ENCODE data around the gene GRAMD2B. TPM values are rescaled to one million over a fixed set of nuclear protein-coding genes. Genes with fewer than 3 reads are reported as not detected.

The GRAMD2B gene
- total RNA-seq, 1 experiment from 2014 or later: 7.2 TPM

DNA sequence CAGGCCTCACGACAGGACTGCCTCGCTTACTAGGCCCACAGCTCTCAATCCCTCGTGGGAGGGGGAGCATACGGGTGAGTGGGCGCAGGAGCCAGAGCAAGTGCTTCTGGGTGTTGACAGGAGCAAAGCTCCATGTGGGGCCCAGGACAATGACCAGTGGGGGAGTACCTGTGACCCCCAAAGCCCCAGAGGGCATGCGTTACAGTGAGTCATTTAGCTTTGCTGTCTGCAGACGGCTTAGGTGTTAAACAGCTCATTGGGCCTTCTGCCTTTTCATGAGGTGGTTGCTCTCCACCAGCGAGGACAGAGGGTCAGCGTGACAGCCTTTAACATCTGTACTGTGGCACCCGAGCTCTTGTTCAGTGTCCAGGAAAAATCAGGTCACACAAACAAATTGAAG lies 78.2 kb downstream of the GRAMD2B start:
- no peaks in the 10 kb centered on the region for H3K9me2 ChIP-seq (ENCODE audit: insufficient read depth)
- H3K27me3 ChIP-seq (ENCODE audit: insufficient read depth, low read length): no peaks in the 10 kb centered on the region
- no peak overlapping the region for H2AFZ ChIP-seq (ENCODE audit: low read depth, low read length, poor library complexity, severe bottlenecking)
- CTCF ChIA-PET: no interaction called here
- ATAC-seq (no peak), DNase-seq (ENCODE audit: low read depth, low spot score) (no peak)
- no TSS peak for BruUV-seq (replicated peaks)
- no peaks in the 10 kb centered on the region for H3K36me3 ChIP-seq (ENCODE audit: control insufficient read depth in 1 of 2, insufficient read depth in 2 of 2, low read length in 2 of 2)
- RAD21 ChIA-PET (ENCODE audit: low non-redundant PET in 1 of 2, low total read pairs in 2 of 2, uncharacterized antibody in 2 of 2, unreplicated experiment in 2 of 2): no interaction called here
- POLR2A ChIA-PET: no interaction called here
- TF ChIP-seq EZH2phosphoT487 (IDR thresholded peaks at IDR 0.05; ENCODE audit: borderline replicate concordance): no peak
- TF ChIP-seq, protein P1, sequence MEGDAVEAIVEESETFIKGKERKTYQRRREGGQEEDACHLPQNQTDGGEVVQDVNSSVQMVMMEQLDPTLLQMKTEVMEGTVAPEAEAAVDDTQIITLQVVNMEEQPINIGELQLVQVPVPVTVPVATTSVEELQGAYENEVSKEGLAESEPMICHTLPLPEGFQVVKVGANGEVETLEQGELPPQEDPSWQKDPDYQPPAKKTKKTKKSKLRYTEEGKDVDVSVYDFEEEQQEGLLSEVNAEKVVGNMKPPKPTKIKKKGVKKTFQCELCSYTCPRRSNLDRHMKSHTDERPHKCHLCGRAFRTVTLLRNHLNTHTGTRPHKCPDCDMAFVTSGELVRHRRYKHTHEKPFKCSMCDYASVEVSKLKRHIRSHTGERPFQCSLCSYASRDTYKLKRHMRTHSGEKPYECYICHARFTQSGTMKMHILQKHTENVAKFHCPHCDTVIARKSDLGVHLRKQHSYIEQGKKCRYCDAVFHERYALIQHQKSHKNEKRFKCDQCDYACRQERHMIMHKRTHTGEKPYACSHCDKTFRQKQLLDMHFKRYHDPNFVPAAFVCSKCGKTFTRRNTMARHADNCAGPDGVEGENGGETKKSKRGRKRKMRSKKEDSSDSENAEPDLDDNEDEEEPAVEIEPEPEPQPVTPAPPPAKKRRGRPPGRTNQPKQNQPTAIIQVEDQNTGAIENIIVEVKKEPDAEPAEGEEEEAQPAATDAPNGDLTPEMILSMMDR (IDR thresholded peaks at IDR 0.05 in 2 of 3, conservative IDR thresholded peaks at IDR 0.05 in 1 of 3; ENCODE audit: borderline replicate concordance in 1 of 3, insufficient read depth in 1 of 3, low read depth in 2 of 3, low read length in 2 of 3): no peak
- no peak for TF ChIP-seq POLR2AphosphoS5 (IDR thresholded peaks at IDR 0.05; ENCODE audit: low read depth, low read length)
- TF ChIP-seq, protein P2, sequence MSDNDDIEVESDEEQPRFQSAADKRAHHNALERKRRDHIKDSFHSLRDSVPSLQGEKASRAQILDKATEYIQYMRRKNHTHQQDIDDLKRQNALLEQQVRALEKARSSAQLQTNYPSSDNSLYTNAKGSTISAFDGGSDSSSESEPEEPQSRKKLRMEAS (IDR thresholded peaks at IDR 0.05): no peak
- TF ChIP-seq, protein P3, sequence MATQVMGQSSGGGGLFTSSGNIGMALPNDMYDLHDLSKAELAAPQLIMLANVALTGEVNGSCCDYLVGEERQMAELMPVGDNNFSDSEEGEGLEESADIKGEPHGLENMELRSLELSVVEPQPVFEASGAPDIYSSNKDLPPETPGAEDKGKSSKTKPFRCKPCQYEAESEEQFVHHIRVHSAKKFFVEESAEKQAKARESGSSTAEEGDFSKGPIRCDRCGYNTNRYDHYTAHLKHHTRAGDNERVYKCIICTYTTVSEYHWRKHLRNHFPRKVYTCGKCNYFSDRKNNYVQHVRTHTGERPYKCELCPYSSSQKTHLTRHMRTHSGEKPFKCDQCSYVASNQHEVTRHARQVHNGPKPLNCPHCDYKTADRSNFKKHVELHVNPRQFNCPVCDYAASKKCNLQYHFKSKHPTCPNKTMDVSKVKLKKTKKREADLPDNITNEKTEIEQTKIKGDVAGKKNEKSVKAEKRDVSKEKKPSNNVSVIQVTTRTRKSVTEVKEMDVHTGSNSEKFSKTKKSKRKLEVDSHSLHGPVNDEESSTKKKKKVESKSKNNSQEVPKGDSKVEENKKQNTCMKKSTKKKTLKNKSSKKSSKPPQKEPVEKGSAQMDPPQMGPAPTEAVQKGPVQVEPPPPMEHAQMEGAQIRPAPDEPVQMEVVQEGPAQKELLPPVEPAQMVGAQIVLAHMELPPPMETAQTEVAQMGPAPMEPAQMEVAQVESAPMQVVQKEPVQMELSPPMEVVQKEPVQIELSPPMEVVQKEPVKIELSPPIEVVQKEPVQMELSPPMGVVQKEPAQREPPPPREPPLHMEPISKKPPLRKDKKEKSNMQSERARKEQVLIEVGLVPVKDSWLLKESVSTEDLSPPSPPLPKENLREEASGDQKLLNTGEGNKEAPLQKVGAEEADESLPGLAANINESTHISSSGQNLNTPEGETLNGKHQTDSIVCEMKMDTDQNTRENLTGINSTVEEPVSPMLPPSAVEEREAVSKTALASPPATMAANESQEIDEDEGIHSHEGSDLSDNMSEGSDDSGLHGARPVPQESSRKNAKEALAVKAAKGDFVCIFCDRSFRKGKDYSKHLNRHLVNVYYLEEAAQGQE (IDR thresholded peaks at IDR 0.05; ENCODE audit: low read depth): no peak
- TF ChIP-seq, protein P4, sequence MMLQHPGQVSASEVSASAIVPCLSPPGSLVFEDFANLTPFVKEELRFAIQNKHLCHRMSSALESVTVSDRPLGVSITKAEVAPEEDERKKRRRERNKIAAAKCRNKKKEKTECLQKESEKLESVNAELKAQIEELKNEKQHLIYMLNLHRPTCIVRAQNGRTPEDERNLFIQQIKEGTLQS (IDR thresholded peaks at IDR 0.05): no peak
- TF ChIP-seq SP1 (IDR thresholded peaks at IDR 0.05; ENCODE audit: low read depth): no peak
- no peak for TF ChIP-seq CBX3 (IDR thresholded peaks at IDR 0.05; ENCODE audit: low read depth)
- TF ChIP-seq EGR1 (IDR thresholded peaks at IDR 0.05; ENCODE audit: low read depth): no peak
- TF ChIP-seq ZNF274 (IDR thresholded peaks at IDR 0.05; ENCODE audit: low read depth, low read length): no peak
- no peak for TF ChIP-seq SIN3A (IDR thresholded peaks at IDR 0.05; ENCODE audit: low read depth)
- no peaks in the 10 kb centered on the region for H4K20me1 ChIP-seq (ENCODE audit: insufficient read depth)
- no peak overlapping the region for H3K4me3 ChIP-seq (replicated peaks in 1 of 2; ENCODE audit: low read depth in 1 of 2, low read length in 2 of 2)
- no peak overlapping the region for H3K4me2 ChIP-seq (ENCODE audit: low read length)
- H3K27ac ChIP-seq (ENCODE audit: low read depth, low read length): no peak overlapping the region
- intact Hi-C loops (cut with micrococcal nuclease): no loop called here
- no peaks in the 10 kb centered on the region for H3K9me3 ChIP-seq (ENCODE audit: control insufficient read depth in 1 of 2, insufficient read depth in 1 of 2, low read depth in 1 of 2, low read length in 2 of 2)
- H3K9ac ChIP-seq (ENCODE audit: low read length): no peak overlapping the region
- H3K79me2 ChIP-seq (ENCODE audit: insufficient read depth, low read length): no peaks in the 10 kb centered on the region
- no peaks in the 10 kb centered on the region for H3K4me1 ChIP-seq (ENCODE audit: control insufficient read depth in 1 of 2, insufficient read depth in 2 of 2, low read length in 2 of 2)
